ENCODE data around the gene PTGER3.

Gene PTGER3

DNA sequence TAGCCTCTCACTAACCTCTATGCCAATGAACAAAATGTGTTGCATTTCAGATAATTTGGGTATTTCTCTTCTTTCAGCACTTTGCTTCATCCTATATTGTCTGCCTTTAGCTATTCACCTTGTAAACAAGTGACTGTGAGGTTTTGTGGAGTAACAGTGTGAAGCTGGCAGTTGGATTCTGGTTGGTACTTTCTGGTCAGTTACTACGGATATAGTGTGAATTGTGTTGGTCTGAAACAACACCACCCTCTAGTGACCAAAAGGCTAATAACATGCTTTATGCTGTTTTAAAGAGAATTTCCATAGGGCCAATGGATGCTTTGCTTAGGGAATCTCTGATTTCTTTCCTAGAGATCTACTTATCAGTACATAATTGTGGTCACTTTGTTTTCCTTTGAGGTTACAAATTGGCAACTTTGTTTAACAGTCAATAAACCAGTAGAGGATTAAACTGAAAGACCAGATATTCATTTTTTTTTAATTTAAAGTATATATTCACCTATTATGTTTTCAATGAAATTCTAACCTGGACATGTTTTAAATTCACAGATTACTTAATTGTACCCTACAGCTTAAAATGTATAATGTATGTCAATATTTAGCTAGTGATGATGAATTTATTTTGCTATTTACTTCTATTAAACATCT lies 2.5 kb upstream of the PTGER3 start:
- no peak for DNase-seq

DNA sequence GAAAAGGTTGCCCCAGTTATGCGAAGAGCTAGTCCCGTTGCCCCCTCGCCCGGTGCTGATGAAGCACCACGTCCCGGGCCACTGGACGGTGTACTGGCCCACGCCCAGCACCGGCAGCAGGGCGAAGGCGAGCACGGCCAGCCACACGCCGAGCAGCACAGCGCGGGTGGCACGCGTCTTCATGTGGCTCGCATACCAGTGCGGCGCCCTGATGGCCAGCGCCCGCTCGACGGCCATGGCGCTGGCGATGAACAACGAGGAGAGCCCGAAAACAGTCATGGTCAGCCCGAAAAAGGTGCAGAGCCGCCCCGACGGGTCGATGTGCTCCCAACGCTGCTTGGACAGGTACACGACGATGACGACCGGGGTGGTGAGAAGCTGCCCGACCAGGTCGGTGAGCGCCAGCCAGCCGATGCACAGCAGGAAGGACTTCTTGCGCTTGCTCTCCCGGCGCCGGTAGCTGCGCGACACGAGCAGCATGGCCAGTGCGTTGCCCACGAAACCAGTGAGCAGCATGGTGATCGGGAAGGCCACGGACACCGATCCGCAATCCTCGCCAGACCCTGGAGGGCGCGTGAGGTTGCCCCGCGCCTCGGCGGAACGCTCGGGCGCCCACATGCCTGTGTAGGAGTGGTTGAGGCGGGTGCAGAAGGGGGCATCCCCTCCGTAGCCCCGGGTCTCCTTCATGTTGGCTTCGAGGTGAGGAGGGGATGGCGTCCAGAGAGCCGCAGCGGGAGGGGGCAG lies 553 bp downstream of the PTGER3 start:
- peak; percentile 31 for DNase-seq

DNA sequence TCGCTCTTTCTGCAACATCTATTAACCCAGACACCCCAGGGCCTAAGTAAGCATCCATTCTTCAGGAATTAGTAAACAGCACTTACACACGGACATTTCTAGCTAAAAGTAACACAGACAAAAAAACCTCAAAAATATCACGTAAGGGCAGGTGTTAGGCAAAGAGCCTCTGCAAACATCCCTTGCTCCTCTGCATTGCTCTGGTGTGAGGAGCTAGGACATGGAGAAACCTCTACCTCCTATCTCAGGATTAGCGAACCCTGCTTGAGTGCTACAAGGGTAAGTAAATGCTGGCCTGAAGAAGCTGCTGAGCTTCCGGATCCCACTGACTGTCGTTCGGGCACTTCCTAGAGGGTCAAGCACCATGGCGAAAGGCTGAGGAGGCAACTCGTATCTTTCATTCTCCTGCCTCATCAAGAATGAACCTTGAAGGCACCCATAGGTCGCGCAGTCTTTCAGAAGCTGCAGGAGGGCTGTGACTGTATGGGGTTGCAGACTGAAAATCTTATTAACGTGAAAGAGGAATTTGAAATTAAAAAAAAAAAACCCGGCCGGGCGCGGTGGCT lies 2.1 kb downstream of the PTGER3 start:
- DNase-seq, result no peak

DNA sequence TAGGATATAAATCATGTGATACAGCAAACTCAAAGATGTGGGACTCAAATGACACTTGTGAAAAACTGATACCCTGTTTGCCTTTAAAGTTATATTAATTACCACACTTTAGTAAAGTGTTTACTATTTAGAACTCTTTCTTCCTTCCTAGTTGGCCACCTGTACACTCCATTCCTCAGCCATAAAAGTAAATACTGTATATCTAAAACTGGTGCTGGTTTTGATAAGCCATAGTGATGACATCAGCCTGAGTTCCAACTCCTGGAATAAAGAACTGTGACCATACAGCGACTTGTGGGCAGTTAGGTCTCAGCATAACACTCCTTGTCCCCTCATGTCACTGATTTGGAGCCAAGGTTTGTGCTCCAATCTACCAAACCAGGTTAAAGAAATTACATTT lies 2.8 kb downstream of the PTGER3 start:
- no peak for DNase-seq

DNA sequence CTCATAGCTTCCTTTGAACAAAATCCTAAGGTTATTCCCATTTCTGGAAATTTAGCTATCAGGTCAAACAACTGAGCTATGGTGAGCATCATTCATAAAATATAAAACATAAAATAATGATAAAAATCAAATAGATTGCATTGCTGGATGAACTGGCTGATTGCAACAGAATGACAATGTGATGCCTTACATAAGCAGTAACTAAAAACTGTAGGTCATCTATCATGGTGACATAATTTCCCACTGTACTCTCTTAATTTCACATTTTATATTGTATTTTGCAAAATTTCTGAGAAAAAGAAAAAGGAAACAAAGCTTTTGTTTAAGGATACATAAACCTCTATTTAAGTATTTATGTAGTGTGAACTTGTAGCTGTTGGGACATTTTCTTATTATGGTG lies 4.6 kb downstream of the PTGER3 start:
- no peak for DNase-seq

DNA sequence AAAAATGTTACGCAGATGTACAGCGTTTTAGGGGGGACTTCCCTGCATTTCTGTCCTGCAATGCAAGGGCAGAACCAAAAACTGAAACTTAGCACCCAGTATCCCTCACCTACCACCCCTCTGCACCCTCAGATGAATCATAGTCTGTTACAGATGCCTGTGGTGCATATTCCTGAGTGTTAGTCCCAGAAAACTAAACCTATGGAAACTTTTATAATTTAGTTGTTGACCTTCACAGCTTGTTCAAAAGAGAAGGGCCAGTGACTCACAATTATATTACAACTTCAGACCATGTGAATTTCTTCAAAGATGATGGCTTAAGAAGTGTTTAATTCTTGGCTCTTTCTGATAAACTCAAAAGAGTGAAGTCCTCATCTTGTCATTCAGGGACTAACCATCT lies 5.8 kb downstream of the PTGER3 start:
- DNase-seq, result no peak

DNA sequence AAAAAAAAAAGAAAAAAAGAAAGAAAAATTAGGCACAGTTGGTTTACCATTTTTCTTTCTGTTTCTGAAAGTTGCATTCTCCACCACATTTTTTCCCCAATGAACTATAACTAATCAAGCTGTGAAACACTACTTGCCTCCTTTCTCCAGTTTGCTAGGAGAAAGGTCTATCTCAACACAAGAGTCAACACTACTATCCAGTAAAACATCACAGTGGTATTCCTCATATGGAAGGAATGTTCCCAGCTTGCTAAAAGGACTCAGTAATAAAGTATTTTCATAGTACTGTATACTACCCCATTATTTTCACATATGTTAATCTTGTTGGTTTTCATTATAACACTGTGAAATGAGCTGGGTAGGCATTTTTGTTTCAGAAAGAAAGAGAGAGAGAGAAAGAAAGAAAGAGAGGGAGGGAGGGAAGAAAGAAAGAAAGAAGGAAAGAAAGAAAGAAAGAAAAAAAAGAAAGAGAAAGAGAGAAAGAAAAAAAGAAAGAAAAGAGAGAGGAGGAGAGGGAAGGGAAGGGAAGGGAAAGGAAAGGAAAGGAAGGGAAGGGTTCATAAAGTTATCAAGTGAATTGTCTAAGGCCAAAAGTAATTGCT lies 7.9 kb downstream of the PTGER3 start:
- DNase-seq, result no peak

DNA sequence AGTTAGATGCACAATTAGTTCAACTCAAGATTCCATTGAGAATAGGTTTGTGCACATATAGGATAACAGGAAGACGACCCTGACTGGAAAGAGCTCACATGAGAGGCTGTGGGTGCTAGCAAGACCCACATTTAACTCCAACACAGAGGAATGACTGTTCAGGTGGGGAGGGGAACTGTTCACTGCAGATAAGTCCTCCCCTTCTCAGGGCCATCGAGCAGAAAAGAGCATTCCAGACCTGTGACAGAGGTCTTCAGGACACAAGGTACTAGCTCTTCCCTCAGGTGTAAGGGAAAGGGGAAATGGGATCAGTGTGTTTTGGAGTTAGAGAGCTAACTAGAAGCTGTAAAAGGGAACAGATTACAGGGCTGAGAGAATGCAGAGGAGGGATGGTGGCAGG lies 8.7 kb downstream of the PTGER3 start:
- no peak for DNase-seq

DNA sequence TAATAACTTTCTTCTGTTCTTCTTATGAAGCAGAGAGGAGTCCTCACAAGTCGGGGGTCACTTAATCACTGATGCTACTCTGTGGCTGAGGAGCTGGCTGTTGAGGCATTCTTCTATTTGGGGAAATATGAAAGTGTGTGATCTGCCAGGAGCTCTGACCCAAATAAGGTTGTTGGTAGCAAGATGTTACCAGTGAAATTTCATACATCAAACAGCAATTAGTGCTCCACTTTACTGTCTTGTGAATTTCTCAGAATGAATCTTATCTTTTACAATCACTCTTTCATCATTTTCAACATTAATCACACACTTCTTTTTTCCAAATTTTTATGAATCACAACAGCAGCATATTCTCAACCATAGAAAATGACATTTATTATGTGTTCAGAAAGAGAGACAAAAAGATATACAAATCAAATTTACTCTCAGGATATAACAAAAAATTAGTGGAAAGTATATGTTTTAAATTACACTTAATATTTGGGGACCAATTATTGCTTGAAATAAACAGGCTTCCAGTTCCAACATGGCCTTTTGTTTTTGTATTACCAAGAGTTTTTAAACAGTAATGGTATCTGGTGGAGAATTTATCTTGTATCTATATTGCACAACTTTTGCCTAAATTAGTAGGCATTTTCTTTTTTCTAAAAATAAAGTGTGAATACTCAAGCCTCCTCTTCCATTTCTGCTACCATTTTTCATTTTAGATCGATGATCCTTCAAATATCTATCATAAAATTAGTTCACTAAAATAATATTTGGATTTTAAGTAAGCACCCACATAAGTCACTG lies 9.6 kb downstream of the PTGER3 start:
- no peak for DNase-seq

DNA sequence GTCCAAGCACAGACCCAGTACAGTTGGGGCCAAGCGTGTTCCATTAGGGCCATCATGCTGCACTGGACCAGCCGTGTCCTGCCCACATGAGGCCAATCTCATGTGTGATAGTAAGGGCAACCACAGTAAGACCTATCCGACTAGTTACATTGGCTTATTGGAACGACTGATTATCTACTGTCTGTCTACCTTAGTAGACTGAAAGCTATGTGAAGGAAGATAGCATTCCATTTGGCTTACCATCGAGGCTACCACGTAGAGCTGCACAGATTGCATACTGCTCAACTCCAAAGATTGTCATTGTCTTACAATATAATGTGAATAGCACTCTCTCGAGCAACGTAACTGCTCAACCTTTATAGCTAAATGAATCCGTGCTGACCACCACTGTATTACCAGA lies 10.6 kb downstream of the PTGER3 start:
- DNase-seq, result no peak

DNA sequence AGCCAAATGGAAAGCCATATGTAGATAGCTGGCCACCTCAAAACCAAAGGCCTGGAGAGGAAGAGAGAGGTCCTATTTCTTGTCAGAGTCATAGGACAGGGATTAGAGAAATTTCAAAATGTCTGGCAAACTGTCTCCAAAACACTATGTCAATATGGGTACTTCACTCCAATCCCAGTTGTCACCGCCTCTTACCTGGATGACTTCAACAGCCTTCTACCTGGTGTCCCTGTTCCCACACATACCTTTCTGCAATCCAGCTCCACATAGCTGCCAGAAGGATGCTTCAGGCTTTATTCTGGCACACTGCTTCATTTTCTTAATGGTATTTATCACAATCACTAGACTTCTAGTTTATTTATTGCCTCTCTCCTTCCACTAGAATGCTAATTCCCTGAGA lies 14.5 kb downstream of the PTGER3 start:
- no peak for DNase-seq

DNA sequence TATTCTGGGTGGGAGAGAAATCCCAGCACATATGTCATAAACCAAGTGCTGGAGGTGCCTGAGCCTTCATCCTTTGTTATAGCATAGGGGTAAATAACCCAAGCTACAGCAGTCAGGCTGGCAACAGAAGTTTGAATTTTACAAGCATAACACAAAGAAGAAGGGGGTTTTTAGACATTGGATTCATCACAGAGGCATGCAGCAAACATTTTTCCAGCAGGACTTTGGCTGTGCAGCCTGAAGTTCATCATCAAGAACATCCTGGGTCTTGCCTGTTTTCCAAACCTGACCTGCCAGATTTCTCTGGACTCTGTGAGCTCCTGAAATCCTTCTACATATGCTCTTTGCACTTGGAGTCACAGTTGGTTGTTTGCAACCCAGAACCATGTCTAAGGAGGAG lies 16.2 kb downstream of the PTGER3 start:
- no peak for DNase-seq

DNA sequence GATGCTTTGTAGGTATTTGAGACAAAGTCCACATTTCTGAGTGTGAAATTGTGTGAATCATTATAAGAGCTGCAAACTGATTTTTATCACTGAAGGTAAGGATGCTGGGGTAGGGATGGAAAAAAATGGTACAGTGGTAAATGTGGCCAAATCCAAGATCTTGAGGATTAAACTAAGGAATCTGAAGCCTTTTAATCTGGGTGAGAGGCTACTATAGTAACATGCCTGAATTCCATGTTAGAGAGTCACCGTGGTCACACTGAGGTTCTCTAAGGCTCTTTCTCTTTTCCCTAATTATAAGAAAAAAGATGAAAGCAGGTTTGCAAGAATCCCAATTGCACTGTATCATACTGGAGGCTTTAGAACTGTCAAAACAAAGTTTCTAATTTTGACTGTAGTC lies 17.6 kb downstream of the PTGER3 start:
- DNase-seq, result no peak

DNA sequence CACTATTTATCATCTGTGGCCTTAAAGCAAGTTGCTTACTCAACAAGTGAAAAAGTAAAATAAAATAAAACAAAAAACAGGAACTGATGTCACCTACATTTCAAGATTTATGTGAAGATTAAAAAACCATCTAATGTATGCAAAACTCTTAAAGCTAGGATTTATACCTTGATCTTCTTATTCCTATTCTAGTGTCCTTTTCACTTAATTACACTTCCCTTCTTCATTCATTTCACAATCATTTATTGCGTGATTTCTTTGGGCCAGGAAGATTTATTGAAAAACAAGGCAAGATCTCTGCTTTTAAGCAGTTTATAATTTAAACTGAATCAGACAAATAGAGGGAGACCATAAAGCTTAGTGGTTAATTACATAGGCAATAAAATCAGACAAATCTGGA lies 18.6 kb downstream of the PTGER3 start:
- DNase-seq, result no peak

DNA sequence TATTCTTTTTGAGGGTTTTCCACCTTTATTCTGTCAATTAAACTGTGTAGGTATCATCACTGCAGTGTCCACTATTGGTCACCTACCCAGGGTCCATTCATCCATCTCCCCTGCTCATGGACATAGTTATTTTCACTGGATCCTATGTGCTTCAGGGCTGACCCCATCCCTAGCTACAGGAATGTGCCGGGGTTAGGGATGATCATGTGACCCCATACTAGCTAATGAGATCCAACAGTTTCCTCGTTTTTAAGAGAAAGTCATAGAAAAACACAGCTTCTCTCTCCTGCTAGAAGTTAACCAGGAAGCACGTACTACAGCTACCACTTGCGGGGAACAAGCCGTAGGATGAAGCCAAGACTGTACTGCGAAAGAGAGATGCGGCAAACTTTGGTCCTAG lies 19.6 kb downstream of the PTGER3 start:
- DNase-seq, result no peak

DNA sequence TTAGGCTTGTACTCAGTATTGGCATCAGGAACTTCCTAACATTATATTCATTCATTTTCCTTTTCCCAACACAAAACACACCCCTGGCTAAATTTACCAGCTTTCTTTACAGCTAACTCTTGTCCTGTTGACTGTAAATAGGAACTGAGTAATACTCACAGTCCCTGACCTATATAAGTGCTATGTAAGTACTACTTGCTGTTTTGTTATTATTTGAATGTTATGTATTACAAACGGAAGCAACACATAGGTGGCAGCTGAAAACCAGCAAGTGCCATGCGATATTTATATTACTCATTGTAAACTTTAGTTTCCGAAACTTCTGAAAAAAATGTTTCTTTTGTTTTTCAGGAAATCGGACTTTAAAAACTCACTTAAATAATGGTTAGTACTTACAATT lies 21.5 kb downstream of the PTGER3 start:
- no peak for DNase-seq

DNA sequence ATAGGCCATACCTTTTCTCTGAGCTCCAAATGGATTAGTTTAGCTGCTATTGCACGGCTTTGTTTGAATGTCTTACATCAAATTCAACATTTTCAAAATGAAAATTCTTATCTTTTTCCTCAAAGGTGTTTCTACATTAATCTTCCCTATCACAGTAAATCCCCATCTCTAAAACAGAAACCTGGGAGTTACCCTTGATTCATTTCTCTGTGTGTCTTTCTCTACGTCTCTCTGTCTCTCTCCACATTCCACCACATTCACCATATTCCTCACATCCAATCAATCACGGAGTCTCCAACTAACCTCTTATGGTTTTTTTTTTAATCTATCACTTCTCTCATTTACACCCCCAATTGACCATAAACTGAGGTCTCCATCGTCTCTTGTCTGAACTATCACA lies 24.1 kb downstream of the PTGER3 start:
- no peak for DNase-seq

DNA sequence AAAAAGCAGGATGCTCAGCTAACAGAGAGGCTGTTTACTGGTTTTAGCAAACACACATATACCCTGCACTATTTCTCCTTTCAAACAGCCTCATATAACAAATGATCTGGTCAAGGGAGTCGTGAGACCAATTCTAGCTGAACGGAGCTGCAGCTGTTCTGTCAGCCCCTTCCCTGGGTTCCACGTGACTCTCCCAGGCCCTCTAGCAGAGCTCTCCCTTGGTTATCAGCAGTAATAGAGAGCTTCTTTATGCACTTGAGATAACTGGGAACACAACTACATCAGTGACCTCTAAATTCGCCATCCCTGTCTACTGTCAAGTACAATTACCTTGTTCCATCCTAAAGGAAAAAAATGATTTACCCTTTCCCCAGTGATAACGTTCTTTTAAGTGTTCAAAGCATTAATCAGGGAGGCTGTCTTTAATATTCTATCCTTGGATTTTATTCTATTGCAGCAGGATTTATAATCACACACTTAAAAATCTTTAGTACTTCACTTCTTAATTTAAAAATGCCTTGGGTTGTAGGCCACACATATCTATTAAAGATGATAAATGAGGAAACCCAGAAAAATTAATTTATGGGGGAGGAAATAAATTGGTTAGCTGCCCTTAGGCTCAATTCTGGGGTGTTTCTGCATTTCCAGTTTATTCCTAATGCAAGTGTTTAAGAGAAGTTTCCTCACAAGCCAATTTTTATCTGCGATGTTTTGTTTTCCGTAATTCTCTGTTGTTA lies 28.2 kb downstream of the PTGER3 start:
- no peak for DNase-seq

DNA sequence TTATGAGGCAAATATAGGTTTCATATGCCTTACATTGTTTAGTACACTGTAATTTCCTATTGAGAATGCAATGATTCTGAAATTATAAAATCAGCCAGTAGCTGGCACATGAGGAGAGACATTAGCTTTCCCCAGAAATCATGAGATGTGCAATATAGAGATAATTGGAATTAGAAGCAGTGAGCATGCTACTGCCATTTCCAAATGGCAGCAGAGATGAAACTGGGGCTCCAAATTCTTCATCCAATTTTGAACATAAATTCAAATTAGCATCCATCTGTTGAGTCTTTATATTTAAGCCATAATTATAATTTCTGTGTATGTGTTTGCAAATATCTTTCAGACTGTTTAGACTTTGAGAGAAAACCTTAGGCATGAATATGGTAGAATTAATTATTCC lies 28.8 kb downstream of the PTGER3 start:
- DNase-seq, result no peak

DNA sequence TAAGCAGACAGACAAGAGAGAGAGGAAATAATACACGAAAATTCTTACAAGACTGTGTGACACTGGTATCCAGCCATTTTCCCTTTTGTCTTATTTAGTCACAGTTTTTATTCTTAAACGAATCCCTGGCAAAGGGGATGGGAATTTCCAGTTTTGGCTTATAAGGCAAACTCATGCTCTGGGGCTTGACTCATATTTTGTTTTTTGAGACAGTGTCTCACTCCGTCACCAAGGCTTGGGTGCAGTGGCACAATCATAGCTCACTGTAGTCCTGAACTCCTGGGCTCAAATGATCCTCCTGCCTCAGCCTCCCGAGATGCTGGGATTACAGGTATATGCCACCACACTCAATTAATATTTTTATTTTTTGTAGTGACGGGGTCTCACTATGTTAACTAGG lies 31.9 kb downstream of the PTGER3 start:
- no peak for DNase-seq

DNA sequence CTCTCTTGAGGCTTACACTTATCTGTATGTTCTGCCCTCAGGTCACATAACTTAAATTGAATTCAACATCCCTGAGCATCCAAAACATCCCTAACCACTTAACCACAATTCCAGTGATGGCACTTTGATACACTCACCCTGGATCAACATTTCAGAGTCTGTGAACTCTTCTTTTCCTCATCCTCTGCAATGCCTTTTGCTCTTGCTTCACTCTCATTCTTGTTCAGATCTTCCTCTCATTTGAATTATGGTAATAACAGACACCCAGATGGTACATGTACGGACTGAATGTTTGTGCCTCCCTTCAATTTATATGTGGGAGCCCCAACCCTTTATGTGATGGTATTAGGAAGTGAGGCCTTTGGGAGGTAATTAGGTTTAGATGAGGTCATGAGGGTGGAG lies 33.4 kb downstream of the PTGER3 start:
- no peak for DNase-seq

DNA sequence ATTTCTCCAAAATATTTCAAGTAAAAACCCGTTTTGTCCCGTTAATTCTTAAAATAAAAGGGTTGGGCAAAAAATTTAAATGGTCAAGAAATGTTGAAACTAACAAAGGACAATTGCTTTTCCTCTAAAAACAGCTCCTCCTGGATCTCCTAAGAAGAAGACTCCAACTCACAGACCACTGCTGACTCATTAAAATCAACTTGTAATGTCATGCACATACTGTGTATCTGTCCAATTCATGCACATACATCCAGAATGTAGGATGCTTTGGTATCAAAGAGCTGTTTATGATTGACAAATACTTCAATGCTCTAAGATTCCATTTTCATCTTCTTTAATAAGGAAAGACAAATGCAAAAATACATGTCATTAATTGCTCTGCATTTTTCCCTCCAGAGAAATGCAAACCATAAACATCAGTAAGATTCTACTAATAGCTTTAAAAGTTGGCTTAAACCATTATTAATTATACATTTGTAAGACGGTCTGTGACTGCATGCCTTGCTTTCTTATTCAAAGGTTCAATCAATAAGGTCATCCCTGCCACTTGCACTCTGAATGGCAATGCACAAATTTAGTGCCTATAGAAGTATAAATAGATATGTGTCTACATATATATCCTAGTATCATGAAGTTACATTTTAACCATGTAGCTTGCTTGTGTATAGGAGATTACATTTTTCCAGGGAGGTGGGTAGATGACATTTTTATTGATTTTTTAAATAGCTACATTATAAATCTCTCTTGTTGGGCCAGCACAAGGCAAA lies 44.7 kb downstream of the PTGER3 start:
- no peak for DNase-seq

Data from stimulated activated CD4-positive, alpha-beta T cell treated with anti-CD3 and anti-CD28 coated beads, Interleukin-15, amount 100 ng/mL, for 24 hours (primary cell).